ENCODE data around the gene PIK3R6.

DNA sequence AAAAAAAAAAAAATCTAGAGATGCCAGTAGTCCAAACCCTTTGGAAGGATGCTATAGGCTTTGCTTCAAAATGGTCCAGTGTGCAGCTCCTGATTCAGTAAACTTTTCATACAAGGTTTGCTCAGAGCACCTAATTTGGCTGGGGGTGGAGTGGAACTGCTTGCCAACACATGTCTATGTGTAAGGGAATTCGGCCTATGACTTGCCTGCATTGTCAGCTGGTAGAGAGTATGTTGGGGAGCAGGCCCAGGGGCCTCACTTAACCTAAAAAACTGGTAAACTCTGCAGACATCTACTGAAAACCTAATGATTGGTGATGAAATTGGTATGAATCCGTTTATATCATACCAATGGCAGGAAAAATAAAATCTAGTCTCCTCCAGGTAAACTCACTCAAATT, 66.8 kb downstream of the PIK3R6 start:
- TF ChIP-seq, protein P1, sequence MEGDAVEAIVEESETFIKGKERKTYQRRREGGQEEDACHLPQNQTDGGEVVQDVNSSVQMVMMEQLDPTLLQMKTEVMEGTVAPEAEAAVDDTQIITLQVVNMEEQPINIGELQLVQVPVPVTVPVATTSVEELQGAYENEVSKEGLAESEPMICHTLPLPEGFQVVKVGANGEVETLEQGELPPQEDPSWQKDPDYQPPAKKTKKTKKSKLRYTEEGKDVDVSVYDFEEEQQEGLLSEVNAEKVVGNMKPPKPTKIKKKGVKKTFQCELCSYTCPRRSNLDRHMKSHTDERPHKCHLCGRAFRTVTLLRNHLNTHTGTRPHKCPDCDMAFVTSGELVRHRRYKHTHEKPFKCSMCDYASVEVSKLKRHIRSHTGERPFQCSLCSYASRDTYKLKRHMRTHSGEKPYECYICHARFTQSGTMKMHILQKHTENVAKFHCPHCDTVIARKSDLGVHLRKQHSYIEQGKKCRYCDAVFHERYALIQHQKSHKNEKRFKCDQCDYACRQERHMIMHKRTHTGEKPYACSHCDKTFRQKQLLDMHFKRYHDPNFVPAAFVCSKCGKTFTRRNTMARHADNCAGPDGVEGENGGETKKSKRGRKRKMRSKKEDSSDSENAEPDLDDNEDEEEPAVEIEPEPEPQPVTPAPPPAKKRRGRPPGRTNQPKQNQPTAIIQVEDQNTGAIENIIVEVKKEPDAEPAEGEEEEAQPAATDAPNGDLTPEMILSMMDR (conservative IDR thresholded peaks at IDR 0.05 in 1 of 2, IDR thresholded peaks at IDR 0.05 in 1 of 2; ENCODE audit: extremely low read depth in 1 of 2, insufficient read depth in 1 of 2, low read depth in 1 of 2, low read length in 2 of 2): no peak
- no peak for TF ChIP-seq EZH2 (IDR thresholded peaks at IDR 0.05; ENCODE audit: borderline replicate concordance, low read length)
